ENCODE results near the gene BEND3. TPM values are rescaled to one million over a fixed set of nuclear protein-coding genes. Genes with fewer than 3 reads are reported as not detected.

BEND3 gene
- total RNA-seq, 1 donor from 2014 or later, result 4.4 TPM

DNA sequence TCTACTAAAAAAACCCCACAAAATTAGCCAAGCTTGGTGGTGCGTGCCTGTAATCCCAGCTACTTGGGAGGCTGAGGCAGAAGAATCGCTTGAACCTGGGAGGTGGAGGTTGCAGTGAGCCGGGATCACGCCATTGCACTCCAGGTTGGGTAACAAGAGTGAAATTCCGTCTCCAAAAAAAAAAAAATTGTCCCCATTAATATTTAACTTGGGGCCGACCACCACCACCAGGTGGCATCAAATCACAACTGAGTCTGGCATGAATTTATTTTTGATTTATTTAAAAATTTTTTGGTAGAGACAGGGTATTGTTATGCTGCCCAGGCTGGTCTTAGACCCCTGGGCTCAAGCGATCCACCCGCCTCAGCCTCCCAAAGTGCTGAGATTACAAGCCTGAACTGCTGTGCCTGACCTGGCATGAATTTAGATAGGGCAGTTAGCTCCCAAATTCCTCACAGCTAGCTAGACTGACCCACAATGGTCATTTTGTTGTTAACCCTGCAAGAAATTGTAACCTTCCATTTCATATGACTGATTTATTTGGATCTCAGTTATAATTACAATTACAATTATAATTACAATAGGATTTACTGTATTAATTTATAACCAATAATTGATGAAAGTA, 17.1 kb upstream of the BEND3 start:
- Histone ChIP-seq H3K9ac (ENCODE audit: low read length) (no peak overlapping the region), H3K4me1 (ENCODE audit: insufficient read depth, low read length) (no peaks in the 10 kb centered on the region), H3K27ac (ENCODE audit: low read depth, low read length) (no peak overlapping the region), H3K4me2 (ENCODE audit: low read length) (no peak overlapping the region), H3K79me2 (ENCODE audit: insufficient read depth, low read length) (no peaks in the 10 kb centered on the region), H3K27me3 (ENCODE audit: insufficient read depth, low read length) (no peaks in the 10 kb centered on the region), H3K4me3 (ENCODE audit: insufficient read depth, low read depth, low read length) (no peak overlapping the region), H4K20me1 (ENCODE audit: insufficient read depth, low read length) (no peaks in the 10 kb centered on the region), H2AFZ (ENCODE audit: low read depth, low read length) (no peak overlapping the region), H3K36me3 (ENCODE audit: insufficient read depth, low read length) (no peaks in the 10 kb centered on the region), H3K9me3 (ENCODE audit: insufficient read depth, low read depth, low read length) (no peaks in the 10 kb centered on the region)
- H3K27ac Mint-ChIP-seq (ENCODE audit: unreplicated experiment), result no peak overlapping the region
- TF ChIP-seq EZH2 (IDR thresholded peaks at IDR 0.05; ENCODE audit: insufficient read depth, low read length), result no peak
- TF ChIP-seq, protein P1, sequence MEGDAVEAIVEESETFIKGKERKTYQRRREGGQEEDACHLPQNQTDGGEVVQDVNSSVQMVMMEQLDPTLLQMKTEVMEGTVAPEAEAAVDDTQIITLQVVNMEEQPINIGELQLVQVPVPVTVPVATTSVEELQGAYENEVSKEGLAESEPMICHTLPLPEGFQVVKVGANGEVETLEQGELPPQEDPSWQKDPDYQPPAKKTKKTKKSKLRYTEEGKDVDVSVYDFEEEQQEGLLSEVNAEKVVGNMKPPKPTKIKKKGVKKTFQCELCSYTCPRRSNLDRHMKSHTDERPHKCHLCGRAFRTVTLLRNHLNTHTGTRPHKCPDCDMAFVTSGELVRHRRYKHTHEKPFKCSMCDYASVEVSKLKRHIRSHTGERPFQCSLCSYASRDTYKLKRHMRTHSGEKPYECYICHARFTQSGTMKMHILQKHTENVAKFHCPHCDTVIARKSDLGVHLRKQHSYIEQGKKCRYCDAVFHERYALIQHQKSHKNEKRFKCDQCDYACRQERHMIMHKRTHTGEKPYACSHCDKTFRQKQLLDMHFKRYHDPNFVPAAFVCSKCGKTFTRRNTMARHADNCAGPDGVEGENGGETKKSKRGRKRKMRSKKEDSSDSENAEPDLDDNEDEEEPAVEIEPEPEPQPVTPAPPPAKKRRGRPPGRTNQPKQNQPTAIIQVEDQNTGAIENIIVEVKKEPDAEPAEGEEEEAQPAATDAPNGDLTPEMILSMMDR (IDR thresholded peaks at IDR 0.05; ENCODE audit: insufficient read depth, low read depth, low read length), result peak; percentile 55
- no peaks in the 10 kb centered on the region for H3K36me3 Mint-ChIP-seq (ENCODE audit: low read depth, unreplicated experiment)
- FAIRE-seq (no peak), DNase-seq (ENCODE audit: low read depth) (no peak)
- H3K4me1 Mint-ChIP-seq (ENCODE audit: low read depth, unreplicated experiment), result peaks cover 3% of the 10 kb centered on the region
- no peaks in the 10 kb centered on the region for H3K27me3 Mint-ChIP-seq (ENCODE audit: low read depth, unreplicated experiment)
- H3K4me3 Mint-ChIP-seq (ENCODE audit: unreplicated experiment), result no peak overlapping the region
- no peaks in the 10 kb centered on the region for H3K9me3 Mint-ChIP-seq (ENCODE audit: unreplicated experiment)

DNA sequence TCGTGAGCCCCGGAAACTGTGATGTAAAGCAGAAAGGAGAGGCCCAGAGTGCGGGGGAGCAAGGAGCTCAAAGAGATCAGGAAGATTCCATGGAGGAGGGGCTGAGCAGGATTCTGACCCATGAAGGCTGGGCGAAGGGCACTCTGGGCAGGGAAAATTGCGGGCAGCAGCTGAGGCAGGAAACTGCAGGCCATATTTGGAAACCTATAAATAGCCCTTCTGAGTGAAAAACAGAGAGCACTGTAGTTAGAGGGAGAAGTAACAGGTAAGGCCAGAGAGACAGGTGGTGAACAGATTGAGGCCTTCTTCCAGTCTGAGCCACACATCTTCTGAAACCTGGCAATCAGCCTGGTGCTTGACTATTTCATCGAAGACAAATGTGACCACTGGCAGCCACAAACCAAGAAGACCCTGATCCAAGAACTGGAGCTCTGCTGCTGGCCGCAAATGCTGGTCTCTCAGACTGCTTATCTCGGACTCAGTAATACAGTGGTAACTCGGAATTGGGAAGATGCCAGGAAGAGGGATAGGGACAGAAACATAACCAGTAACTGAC, 14.1 kb upstream of the BEND3 start:
- no peaks in the 10 kb centered on the region for H3K27me3 ChIP-seq (ENCODE audit: insufficient read depth, low read length)
- no peaks in the 10 kb centered on the region for H3K36me3 ChIP-seq (ENCODE audit: insufficient read depth, low read length)
- no peak overlapping the region for H3K4me2 ChIP-seq (ENCODE audit: low read length)
- Mint-ChIP-seq H3K36me3 (ENCODE audit: low read depth, unreplicated experiment) (no peaks in the 10 kb centered on the region), H3K9me3 (ENCODE audit: unreplicated experiment) (no peaks in the 10 kb centered on the region), H3K27me3 (ENCODE audit: low read depth, unreplicated experiment) (no peaks in the 10 kb centered on the region), H3K4me1 (ENCODE audit: low read depth, unreplicated experiment) (peaks cover 3% of the 10 kb centered on the region), H3K4me3 (ENCODE audit: unreplicated experiment) (no peak overlapping the region), H3K27ac (ENCODE audit: unreplicated experiment) (no peak overlapping the region)
- no peak overlapping the region for H3K4me3 ChIP-seq (ENCODE audit: insufficient read depth, low read depth, low read length)
- H3K4me1 ChIP-seq (ENCODE audit: insufficient read depth, low read length), result no peaks in the 10 kb centered on the region
- no peak overlapping the region for H3K9ac ChIP-seq (ENCODE audit: low read length)
- no peak for FAIRE-seq
- H3K27ac ChIP-seq (ENCODE audit: low read depth, low read length), result no peak overlapping the region
- DNase-seq (ENCODE audit: low read depth), result peak; percentile 54
- H3K79me2 ChIP-seq (ENCODE audit: insufficient read depth, low read length), result no peaks in the 10 kb centered on the region
- H3K9me3 ChIP-seq (ENCODE audit: insufficient read depth, low read depth, low read length), result no peaks in the 10 kb centered on the region
- TF ChIP-seq EZH2 (IDR thresholded peaks at IDR 0.05; ENCODE audit: insufficient read depth, low read length), result no peak
- TF ChIP-seq, protein P1 (IDR thresholded peaks at IDR 0.05; ENCODE audit: insufficient read depth, low read depth, low read length), result no peak
- no peaks in the 10 kb centered on the region for H4K20me1 ChIP-seq (ENCODE audit: insufficient read depth, low read length)
- no peak overlapping the region for H2AFZ ChIP-seq (ENCODE audit: low read depth, low read length)

DNA sequence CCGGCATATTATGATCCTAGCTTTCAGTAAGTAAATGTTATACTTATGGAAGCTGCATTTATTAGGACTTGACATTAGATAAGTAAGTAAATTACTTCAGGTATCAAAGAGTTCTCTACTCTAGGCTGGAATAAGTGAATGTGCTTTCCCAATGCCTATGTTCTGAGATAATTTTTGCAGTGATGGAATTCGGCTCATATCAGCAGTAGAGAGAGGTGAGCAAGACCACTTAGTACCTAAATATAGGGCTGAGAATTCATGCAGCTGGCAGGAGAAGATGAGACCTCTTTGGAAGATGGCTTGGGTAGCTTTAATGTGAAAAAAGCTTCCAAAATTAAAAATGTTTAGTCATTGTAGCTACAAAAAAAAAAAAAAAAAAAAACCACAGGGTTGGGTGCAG, 13.3 kb upstream of the BEND3 start:
- Mint-ChIP-seq H3K27me3 (ENCODE audit: low read depth, unreplicated experiment) (no peaks in the 10 kb centered on the region), H3K36me3 (ENCODE audit: low read depth, unreplicated experiment) (no peaks in the 10 kb centered on the region), H3K9me3 (ENCODE audit: unreplicated experiment) (no peaks in the 10 kb centered on the region), H3K27ac (ENCODE audit: unreplicated experiment) (no peak overlapping the region), H3K4me3 (ENCODE audit: unreplicated experiment) (no peak overlapping the region), H3K4me1 (ENCODE audit: low read depth, unreplicated experiment) (peaks cover 3% of the 10 kb centered on the region)
- no peaks in the 10 kb centered on the region for H3K36me3 ChIP-seq (ENCODE audit: insufficient read depth, low read length)
- H3K9me3 ChIP-seq (ENCODE audit: insufficient read depth, low read depth, low read length), result no peaks in the 10 kb centered on the region
- no peak overlapping the region for H3K4me3 ChIP-seq (ENCODE audit: insufficient read depth, low read depth, low read length)
- no peak overlapping the region for H3K9ac ChIP-seq (ENCODE audit: low read length)
- H3K79me2 ChIP-seq (ENCODE audit: insufficient read depth, low read length), result no peaks in the 10 kb centered on the region
- DNase-seq (ENCODE audit: low read depth), result no peak
- no peak overlapping the region for H3K4me2 ChIP-seq (ENCODE audit: low read length)
- no peaks in the 10 kb centered on the region for H3K27me3 ChIP-seq (ENCODE audit: insufficient read depth, low read length)
- H3K4me1 ChIP-seq (ENCODE audit: insufficient read depth, low read length), result no peaks in the 10 kb centered on the region
- FAIRE-seq, result no peak
- TF ChIP-seq, protein P1 (IDR thresholded peaks at IDR 0.05; ENCODE audit: insufficient read depth, low read depth, low read length), result no peak
- no peak for TF ChIP-seq EZH2 (IDR thresholded peaks at IDR 0.05; ENCODE audit: insufficient read depth, low read length)
- no peak overlapping the region for H2AFZ ChIP-seq (ENCODE audit: low read depth, low read length)
- no peak overlapping the region for H3K27ac ChIP-seq (ENCODE audit: low read depth, low read length)
- no peaks in the 10 kb centered on the region for H4K20me1 ChIP-seq (ENCODE audit: insufficient read depth, low read length)
